Stimulated activated naive B cell treated with anti-CD40 and anti-IgM and Interleukin-4, amounts not matched to agents 10 μg/mL and 1 μg/mL and 100 μg/mL, for 72 hours (primary cell): ENCODE measurements around the gene RNF144B.
"Not testable (repeated sequence)": the region's sequence is repeated elsewhere in the genome, so short reads cannot be mapped to it uniquely, and the experiment has no call there.

Experiments used
- ATAC-seq, 2 donors: fragments of 150-1000 bp; cut with Tn5 transposase; replicated peaks; 2 replicates each; pipeline ENCODE4 v1.10.0; 2021; ENCODE audit warnings: moderate library complexity in 1 of 2
- DNase-seq: peaks from one replicate; pipeline ENCODE4 v3.0.0; 2021
- H3K27ac Mint-ChIP-seq: one replicate; pipeline ENCODE4 v1.8.0; 2022; ENCODE audit warnings: mild to moderate bottlenecking, mixed read lengths
- H3K27me3 Mint-ChIP-seq, 2 donors: one replicate each; pipeline ENCODE4 v1.8.0; 2022; ENCODE audit warnings: mixed read lengths in 2 of 2
- H3K36me3 Mint-ChIP-seq, 2 donors: one replicate each; pipeline ENCODE4 v1.8.0; 2022; ENCODE audit warnings: mixed read lengths in 2 of 2, mild to moderate bottlenecking in 1 of 2
- H3K4me1 Mint-ChIP-seq, 2 donors: one replicate each; pipeline ENCODE4 v1.8.0; 2022; ENCODE audit warnings: mixed read lengths in 2 of 2, mild to moderate bottlenecking in 1 of 2
- H3K4me3 Mint-ChIP-seq, 2 donors: one replicate each; pipeline ENCODE4 v1.8.0; 2022; ENCODE audit warnings: mild to moderate bottlenecking in 2 of 2, mixed read lengths in 2 of 2, moderate library complexity in 1 of 2
- H3K9me3 Mint-ChIP-seq, 2 donors: one replicate each; pipeline ENCODE4 v1.8.0; 2022; ENCODE audit warnings: mixed read lengths in 2 of 2, mild to moderate bottlenecking in 1 of 2

The RNF144B gene

GRCh38 chr6:18388271-18388670 is 1.1 kb downstream of the RNF144B start:
- no peak for DNase-seq

GRCh38 chr6:18388942-18389341 is 1.8 kb downstream of the RNF144B start:
- peaks cover 32 to 61% of the 10 kb centered on the region in 2 donors for H3K4me1 Mint-ChIP-seq
- no peaks in the 10 kb centered on the region for H3K9me3 Mint-ChIP-seq
- DNase-seq (no peak), ATAC-seq (no peak)
- H3K4me3 Mint-ChIP-seq: peak overlapping the region; percentile 64 to 94
- no peak overlapping the region for H3K27ac Mint-ChIP-seq
- peaks cover 3 to 4% of the 10 kb centered on the region in 2 donors for H3K36me3 Mint-ChIP-seq
- H3K27me3 Mint-ChIP-seq: no peaks in the 10 kb centered on the region

More at GRCh38 chr6:18388271-18388670, 1.1 kb downstream of the RNF144B start:
- H3K27ac Mint-ChIP-seq: peak overlapping the region; percentile 92
- H3K36me3 Mint-ChIP-seq: peaks cover 3 to 4% of the 10 kb centered on the region in 2 donors
- H3K27me3 Mint-ChIP-seq: no peaks in the 10 kb centered on the region
- H3K4me3 Mint-ChIP-seq: peak overlapping the region; percentile 90 to 94
- H3K9me3 Mint-ChIP-seq: no peaks in the 10 kb centered on the region
- no peak for ATAC-seq
- peaks cover 29 to 54% of the 10 kb centered on the region in 2 donors for H3K4me1 Mint-ChIP-seq

GRCh38 chr6:18389479-18389878 is 2.3 kb downstream of the RNF144B start:
- no peaks in the 10 kb centered on the region for H3K27me3 Mint-ChIP-seq
- peaks cover 32 to 61% of the 10 kb centered on the region in 2 donors for H3K4me1 Mint-ChIP-seq
- ATAC-seq (no peak), DNase-seq (no peak)
- H3K36me3 Mint-ChIP-seq: peaks cover 3 to 5% of the 10 kb centered on the region in 2 donors
- H3K9me3 Mint-ChIP-seq: no peaks in the 10 kb centered on the region
- peak overlapping the region; percentile 34 to 94 for H3K4me3 Mint-ChIP-seq
- H3K27ac Mint-ChIP-seq: no peak overlapping the region

GRCh38 chr6:18390476-18390875 is 3.3 kb downstream of the RNF144B start:
- peak overlapping the region in 1 of 2 donors; percentile 22 for H3K4me3 Mint-ChIP-seq

GRCh38 chr6:18391023-18391422 is 3.9 kb downstream of the RNF144B start:
- DNase-seq (no peak), ATAC-seq (no peak)
- Mint-ChIP-seq H3K4me1 (peaks cover 35 to 61% of the 10 kb centered on the region in 2 donors), H3K9me3 (no peaks in the 10 kb centered on the region), H3K27ac (peak overlapping the region; percentile 20), H3K27me3 (no peaks in the 10 kb centered on the region), H3K4me3 (peak overlapping the region; percentile 56 to 61), H3K36me3 (peaks cover 5 to 7% of the 10 kb centered on the region in 2 donors)

More at GRCh38 chr6:18390476-18390875, 3.3 kb downstream of the RNF144B start:
- H3K27ac Mint-ChIP-seq: peak overlapping the region; percentile 47
- H3K36me3 Mint-ChIP-seq: peaks cover 5 to 7% of the 10 kb centered on the region in 2 donors
- peaks cover 35 to 61% of the 10 kb centered on the region in 2 donors for H3K4me1 Mint-ChIP-seq
- no peaks in the 10 kb centered on the region for H3K9me3 Mint-ChIP-seq
- no peak for DNase-seq
- no peaks in the 10 kb centered on the region for H3K27me3 Mint-ChIP-seq
- ATAC-seq: peak; percentile 26 to 31

GRCh38 chr6:18392346-18392877 is 5.3 kb downstream of the RNF144B start:
- no peak for DNase-seq
- Mint-ChIP-seq H3K4me1 (peaks cover 30 to 53% of the 10 kb centered on the region in 2 donors), H3K36me3 (peaks cover 6 to 11% of the 10 kb centered on the region in 2 donors), H3K4me3 (no peak overlapping the region), H3K27ac (no peak overlapping the region), H3K9me3 (no peaks in the 10 kb centered on the region), H3K27me3 (no peaks in the 10 kb centered on the region)
- peak; percentile 73 to 75 for ATAC-seq

GRCh38 chr6:18393698-18394097 is 6.5 kb downstream of the RNF144B start:
- ATAC-seq (no peak), DNase-seq (no peak)
- Mint-ChIP-seq H3K36me3 (peaks cover 6 to 11% of the 10 kb centered on the region in 2 donors), H3K27me3 (no peaks in the 10 kb centered on the region), H3K9me3 (no peaks in the 10 kb centered on the region), H3K27ac (no peak overlapping the region), H3K4me1 (peaks cover 25 to 45% of the 10 kb centered on the region in 2 donors), H3K4me3 (no peak overlapping the region)

- DNase-seq (no peak), ATAC-seq (no peak)
- Mint-ChIP-seq H3K27ac (no peak overlapping the region), H3K27me3 (no peaks in the 10 kb centered on the region), H3K4me3 (no peak overlapping the region), H3K9me3 (no peaks in the 10 kb centered on the region), H3K4me1 (peaks cover 18 to 32% of the 10 kb centered on the region in 2 donors), H3K36me3 (peaks cover 6 to 11% of the 10 kb centered on the region in 2 donors)
Measured at GRCh38 chr6:18395177-18395855, 8.2 kb downstream of the RNF144B start.

GRCh38 chr6:18395856-18396197 is 8.7 kb downstream of the RNF144B start:
- Mint-ChIP-seq H3K4me1 (peaks cover 18 to 32% of the 10 kb centered on the region in 2 donors), H3K4me3 (no peak overlapping the region), H3K36me3 (peaks cover 6 to 15% of the 10 kb centered on the region in 2 donors), H3K27me3 (no peaks in the 10 kb centered on the region), H3K27ac (no peak overlapping the region), H3K9me3 (no peaks in the 10 kb centered on the region)
- ATAC-seq (no peak), DNase-seq (no peak)

GRCh38 chr6:18397701-18398100 is 10.6 kb downstream of the RNF144B start:
- no peaks in the 10 kb centered on the region for H3K9me3 Mint-ChIP-seq
- H3K4me1 Mint-ChIP-seq: peaks cover 26 to 38% of the 10 kb centered on the region in 2 donors
- H3K27me3 Mint-ChIP-seq: no peaks in the 10 kb centered on the region
- H3K36me3 Mint-ChIP-seq: peaks cover 6 to 15% of the 10 kb centered on the region in 2 donors
- DNase-seq (no peak), ATAC-seq (no peak)
- H3K4me3 Mint-ChIP-seq: no peak overlapping the region
- peak overlapping the region; percentile 33 for H3K27ac Mint-ChIP-seq

GRCh38 chr6:18398225-18398624 is 11.1 kb downstream of the RNF144B start:
- peaks cover 29 to 38% of the 10 kb centered on the region in 2 donors for H3K4me1 Mint-ChIP-seq
- ATAC-seq, H3K4me3 Mint-ChIP-seq, H3K9me3 Mint-ChIP-seq, H3K27ac Mint-ChIP-seq, DNase-seq, H3K27me3 Mint-ChIP-seq: not testable (repeated sequence)
- H3K36me3 Mint-ChIP-seq: peaks cover 6 to 15% of the 10 kb centered on the region in 2 donors

GRCh38 chr6:18400831-18401446 is 13.8 kb downstream of the RNF144B start:
- peak; percentile 35 for DNase-seq
- Mint-ChIP-seq H3K9me3 (peaks cover 0 to 4% of the 10 kb centered on the region in 2 donors), H3K36me3 (peaks cover 10 to 23% of the 10 kb centered on the region in 2 donors), H3K27me3 (no peaks in the 10 kb centered on the region), H3K27ac (peak overlapping the region; percentile 89), H3K4me1 (peaks cover 27 to 30% of the 10 kb centered on the region in 2 donors), H3K4me3 (peak overlapping the region; percentile 64 to 70)
- peak; percentile 94 to 95 for ATAC-seq

GRCh38 chr6:18404965-18405364 is 17.8 kb downstream of the RNF144B start:
- ATAC-seq, DNase-seq, H3K27ac Mint-ChIP-seq, H3K9me3 Mint-ChIP-seq, H3K27me3 Mint-ChIP-seq, H3K4me3 Mint-ChIP-seq: not testable (repeated sequence)
- H3K4me1 Mint-ChIP-seq: peaks cover 33 to 35% of the 10 kb centered on the region in 2 donors
- peaks cover 18 to 31% of the 10 kb centered on the region in 2 donors for H3K36me3 Mint-ChIP-seq

- Mint-ChIP-seq H3K9me3 (peaks cover 4 to 10% of the 10 kb centered on the region in 2 donors), H3K36me3 (peaks cover 21 to 32% of the 10 kb centered on the region in 2 donors), H3K27ac (peak overlapping the region; percentile 9), H3K4me1 (peaks cover 35 to 38% of the 10 kb centered on the region in 2 donors), H3K27me3 (no peaks in the 10 kb centered on the region), H3K4me3 (no peak overlapping the region)
- ATAC-seq: no peak
- DNase-seq: no peak
Measured at GRCh38 chr6:18405477-18406293, 18.5 kb downstream of the RNF144B start.
